ENCODE results near the gene PPFIA3. TPM values are rescaled to one million over a fixed set of nuclear protein-coding genes. Genes with fewer than 3 reads are reported as not detected.
A peak's percentile ranks its signal among the peaks of the same experiment; 100 is the strongest.
"Not testable (repeated sequence)": the region's sequence is repeated elsewhere in the genome, so short reads cannot be mapped to it uniquely, and the experiment has no call there.

Gene PPFIA3
- total and polyA plus RNA-seq, 3 donors from 2014 or later, result 8.8 to 13.1 (median 9.2) TPM

- WGBS, 2 donors, result 70 to 80% methylated on average over 13 to 25 of the region's 25 CpGs
- Histone ChIP-seq H3K27ac (no peak overlapping the region), H3K4me1 (no peaks in the 10 kb centered on the region), H3K4me3 (no peak overlapping the region), H3K27me3 (no peaks in the 10 kb centered on the region), H3K9me3 (no peaks in the 10 kb centered on the region), H3K36me3 (ENCODE audit: low read depth, missing control alignments) (no peaks in the 10 kb centered on the region)
- intact Hi-C loops (cut with DNase I; ENCODE audit: low total_unique reads), result no loop called here
- TF ChIP-seq POLR2A (IDR thresholded peaks at IDR 0.05), result no peak
- TF ChIP-seq CTCF (IDR thresholded peaks at IDR 0.05), result no peak
- DNase-seq, result no peak
These were observed 48.6 kb downstream of the PPFIA3 start for GRCh38 chr19:49167857-49168409.

GRCh38 chr19:49168421-49168820 lies 49.1 kb downstream of the PPFIA3 start:
- no peak for TF ChIP-seq CTCF (IDR thresholded peaks at IDR 0.05)
- no peak for TF ChIP-seq POLR2A (IDR thresholded peaks at IDR 0.05)
- Histone ChIP-seq H3K9me3 (no peaks in the 10 kb centered on the region), H3K4me1 (no peaks in the 10 kb centered on the region), H3K27ac (no peak overlapping the region), H3K36me3 (ENCODE audit: low read depth, missing control alignments) (no peaks in the 10 kb centered on the region), H3K4me3 (no peak overlapping the region), H3K27me3 (no peaks in the 10 kb centered on the region)
- WGBS, 2 donors, result 92 to 97% methylated on average over 18 to 23 of the region's 23 CpGs
- intact Hi-C loops (cut with DNase I; ENCODE audit: low total_unique reads), result no loop called here
- no peak for DNase-seq

- Histone ChIP-seq H3K36me3 (ENCODE audit: low read depth, missing control alignments) (no peaks in the 10 kb centered on the region), H3K9me3 (no peaks in the 10 kb centered on the region), H3K27me3 (no peaks in the 10 kb centered on the region), H3K27ac (no peak overlapping the region), H3K4me3 (no peak overlapping the region), H3K4me1 (no peaks in the 10 kb centered on the region)
- 90 to 92% methylated on average over 2 of the region's 2 CpGs for WGBS, 2 donors
- TF ChIP-seq CTCF (IDR thresholded peaks at IDR 0.05), result no peak
- TF ChIP-seq POLR2A (IDR thresholded peaks at IDR 0.05), result no peak
- DNase-seq, result no peak
- intact Hi-C loops (cut with DNase I; ENCODE audit: low total_unique reads), result no loop called here
These were observed 53.9 kb downstream of the PPFIA3 start for GRCh38 chr19:49173198-49173597.

GRCh38 chr19:49180659-49181058 lies 61.3 kb downstream of the PPFIA3 start:
- TF ChIP-seq POLR2A (IDR thresholded peaks at IDR 0.05), result no peak
- TF ChIP-seq CTCF (IDR thresholded peaks at IDR 0.05), result no peak
- intact Hi-C loops (cut with DNase I; ENCODE audit: low total_unique reads), result no loop called here
- no peak for DNase-seq
- no peak overlapping the region for H3K27ac ChIP-seq
- H3K4me3 ChIP-seq, result no peak overlapping the region
- H3K27me3 ChIP-seq, result no peaks in the 10 kb centered on the region
- H3K36me3 ChIP-seq (ENCODE audit: low read depth, missing control alignments), result no peaks in the 10 kb centered on the region
- H3K9me3 ChIP-seq, result no peaks in the 10 kb centered on the region
- 91 to 97% methylated on average over 4 of the region's 4 CpGs for WGBS, 2 donors
- H3K4me1 ChIP-seq, result no peaks in the 10 kb centered on the region

- H3K9me3 ChIP-seq; intact Hi-C loops (cut with DNase I; ENCODE audit: low total_unique reads); H3K4me1 ChIP-seq; H3K27ac ChIP-seq; H3K27me3 ChIP-seq; H3K36me3 ChIP-seq (ENCODE audit: low read depth, missing control alignments); DNase-seq: not testable (repeated sequence)
- 60 to 72% methylated on average over 17 to 20 of the region's 20 CpGs for WGBS, 2 donors
- H3K4me3 ChIP-seq, result peak overlapping the region in 1 of 2 donors; percentile 1
These were observed 62.9 kb downstream of the PPFIA3 start for GRCh38 chr19:49182010-49182847.

All from testis (tissue), 3 donors.